COLO829 (cell line): Measurements from ENCODE around the gene SH2D4B.

Source experiments
- DNase-seq: peaks from one replicate; pipeline ENCODE4 v3.0.0; 2012; ENCODE audit warnings: low spot score

SH2D4B gene

DNA sequence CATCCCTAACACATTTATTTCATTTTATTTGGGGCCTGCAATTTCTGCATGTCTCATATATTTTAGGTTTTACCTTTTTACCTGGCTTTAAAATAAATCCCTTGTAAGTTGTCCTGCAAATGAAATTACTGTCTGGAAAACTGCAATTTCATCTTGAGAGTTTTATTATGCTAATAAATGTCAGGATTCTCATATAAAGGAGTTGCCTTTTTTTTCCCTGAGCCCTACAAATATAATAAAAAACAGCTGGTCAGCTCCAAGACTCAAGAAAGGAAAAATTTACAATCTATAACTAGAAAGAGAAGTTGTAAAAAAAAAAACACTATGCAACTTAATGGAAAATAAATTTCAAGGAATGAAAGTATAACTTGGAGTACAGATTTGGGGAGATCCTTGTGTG is 108.7 kb downstream of the SH2D4B start:
- no peak for DNase-seq

DNA sequence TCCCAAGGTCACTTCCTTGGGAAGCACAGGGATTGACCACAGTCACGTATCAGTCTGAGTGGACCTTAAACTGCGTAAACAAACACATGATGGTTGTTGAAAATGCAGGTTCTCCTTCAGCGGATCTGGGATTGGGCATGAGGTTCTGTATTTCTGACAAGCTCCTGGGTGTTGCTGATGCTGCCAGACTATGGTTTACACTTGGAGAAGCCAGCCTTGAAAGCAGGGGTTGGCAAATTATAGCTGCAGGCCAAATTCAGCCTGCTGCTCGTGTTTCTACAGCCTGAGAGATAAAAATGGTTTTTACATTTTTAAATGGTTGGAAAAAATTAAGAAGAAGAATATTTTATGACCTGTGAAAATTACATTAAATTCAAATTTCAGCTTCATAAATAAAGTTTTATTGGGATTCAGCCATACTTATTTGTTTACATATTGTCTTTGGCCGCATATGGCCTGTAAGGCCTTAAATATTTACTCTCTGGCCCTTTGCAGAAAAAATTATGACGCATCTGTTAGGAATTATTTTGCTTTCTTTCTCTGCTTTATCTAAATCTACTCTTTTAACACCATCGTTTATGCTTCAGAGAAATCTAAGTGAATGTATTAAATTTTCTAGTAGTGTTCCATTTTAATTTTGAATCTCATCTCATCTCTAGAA is 109.6 kb downstream of the SH2D4B start:
- no peak for DNase-seq

DNA sequence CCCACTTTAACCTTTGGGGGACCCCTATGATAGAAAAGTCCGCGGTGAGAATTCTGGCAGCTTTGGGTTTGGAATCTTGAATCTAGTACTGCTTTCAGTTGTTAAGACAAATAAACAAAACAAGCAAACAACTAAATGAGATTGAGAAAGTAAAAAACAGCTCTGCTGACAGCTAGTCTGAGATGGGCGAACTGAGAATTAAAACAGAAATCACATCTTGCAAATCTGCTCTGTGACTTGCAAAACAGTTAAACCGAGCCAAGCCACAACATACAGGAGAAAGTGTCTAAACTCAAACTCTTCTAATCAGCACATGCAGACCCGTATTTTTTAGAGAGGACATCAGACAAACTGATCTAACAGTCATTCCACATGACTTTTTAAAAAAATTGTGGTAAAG is 110.4 kb downstream of the SH2D4B start:
- DNase-seq, result no peak

DNA sequence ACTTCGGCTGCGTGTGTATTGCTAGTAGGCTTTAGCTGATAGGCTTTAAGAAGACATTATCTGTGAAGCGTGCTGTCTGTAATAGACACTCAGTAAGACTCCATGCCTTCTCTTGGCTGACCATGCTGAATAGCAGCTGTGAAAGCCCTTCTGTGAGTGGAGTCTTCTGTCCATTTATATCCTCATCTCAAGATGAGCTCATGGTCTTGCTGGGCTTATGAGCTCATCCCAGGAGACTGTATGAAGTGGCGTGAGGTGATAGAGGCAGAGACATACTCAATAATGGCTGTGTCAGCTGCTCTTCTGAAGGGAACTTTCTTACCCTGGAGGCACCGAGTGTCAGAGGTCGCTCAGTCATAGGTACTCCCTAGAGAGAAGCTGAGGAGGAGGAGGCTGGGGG is 111.5 kb downstream of the SH2D4B start:
- DNase-seq, result no peak

DNA sequence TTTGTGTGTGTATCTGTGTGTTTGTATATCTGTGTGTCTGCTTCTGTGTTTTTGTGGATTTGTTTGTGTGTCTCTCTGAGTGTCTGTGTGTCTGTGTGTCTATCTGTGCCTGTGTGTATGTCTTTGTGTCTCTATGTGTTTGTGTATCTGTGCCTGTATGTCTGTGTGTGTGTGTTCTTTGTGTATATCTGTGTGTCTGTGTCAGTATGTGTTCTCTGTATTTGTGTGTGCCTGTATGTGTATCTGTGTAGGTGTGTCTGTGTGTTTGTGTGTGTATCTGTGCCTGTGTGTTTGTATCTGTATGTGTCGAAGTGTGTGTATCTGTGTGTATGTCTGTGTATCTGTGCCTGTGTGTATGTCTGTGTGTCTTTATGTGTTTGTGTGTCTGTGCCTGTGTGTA is 118.2 kb downstream of the SH2D4B start:
- DNase-seq, result no peak

DNA sequence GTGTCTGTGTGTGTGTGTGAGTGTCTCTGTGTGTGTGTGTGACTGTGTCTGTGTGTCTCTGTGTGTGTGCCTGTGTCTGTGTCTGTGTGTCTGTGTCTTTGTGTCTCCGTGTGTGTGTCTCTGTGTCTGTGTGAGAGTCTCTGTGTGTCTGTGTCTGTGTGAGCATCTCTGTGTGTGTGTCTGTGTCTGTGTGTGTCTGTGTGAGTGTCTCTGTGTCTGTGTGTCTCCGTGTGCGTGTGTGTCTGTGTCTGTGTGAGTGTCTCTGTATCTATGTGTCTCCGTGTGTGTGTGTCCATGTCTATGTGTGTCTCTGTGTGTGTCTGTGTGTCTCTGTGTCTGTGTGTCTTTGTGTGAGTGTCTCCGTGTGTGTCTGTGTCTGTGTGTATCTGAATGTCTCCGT is 120.4 kb downstream of the SH2D4B start:
- no peak for DNase-seq

DNA sequence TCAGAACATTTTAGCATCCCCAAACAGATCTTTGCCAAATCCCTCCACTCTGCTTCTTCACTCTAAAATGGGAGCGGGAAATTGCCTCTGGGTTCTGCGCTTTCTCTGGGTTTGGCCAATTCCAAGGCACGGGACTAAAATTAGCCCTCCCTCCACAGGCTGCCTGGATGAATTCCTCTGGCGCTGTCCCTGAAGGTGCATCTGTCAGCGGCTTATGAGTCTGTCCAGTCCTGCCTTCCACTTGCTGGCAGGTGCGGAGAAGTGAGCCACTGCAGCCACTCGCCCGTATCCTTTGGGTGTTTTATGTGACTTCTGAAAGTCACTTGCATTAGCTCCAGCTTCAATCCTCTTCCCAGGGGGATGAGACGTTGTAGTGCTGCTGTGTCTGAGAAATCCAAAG is 121.6 kb downstream of the SH2D4B start:
- no peak for DNase-seq

DNA sequence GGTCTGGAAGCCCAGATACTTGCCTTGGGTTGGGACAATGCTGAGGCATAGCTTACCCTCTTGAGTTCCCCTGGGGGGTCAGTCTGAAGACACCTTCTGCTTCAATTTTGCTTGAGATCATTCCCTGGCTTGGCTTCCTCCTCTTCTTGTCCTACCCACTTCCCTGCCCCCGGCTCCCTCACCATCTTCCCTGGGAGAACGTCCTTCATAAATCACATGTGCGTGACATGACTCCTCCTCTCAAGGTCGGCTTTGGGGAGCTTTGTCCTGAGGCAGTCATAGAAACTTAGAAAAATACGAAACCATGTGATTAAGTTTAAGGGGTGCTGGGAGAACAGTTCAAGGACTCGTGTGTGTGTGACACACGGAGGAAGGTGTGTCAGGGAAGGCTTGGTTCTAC is 122.6 kb downstream of the SH2D4B start:
- no peak for DNase-seq

DNA sequence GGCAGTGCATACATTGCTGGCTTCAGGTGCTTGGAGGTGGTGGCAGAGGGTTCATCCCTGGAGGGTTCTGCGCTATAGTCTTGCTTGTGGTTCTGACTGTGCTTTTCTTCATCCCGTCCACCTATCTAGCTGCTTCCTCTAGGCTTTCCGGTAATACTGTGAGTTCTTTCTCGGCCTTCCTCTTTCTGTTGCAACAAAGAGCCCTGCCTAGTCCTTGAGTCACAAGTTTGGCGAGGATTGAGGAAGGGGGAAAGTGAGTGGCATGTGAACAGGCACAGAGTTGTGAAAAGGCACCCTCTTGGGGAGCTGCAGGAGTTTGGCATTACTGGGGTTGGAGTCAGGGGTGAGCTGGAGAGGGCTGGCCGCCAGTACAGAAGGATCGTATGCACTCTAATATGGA is 123.0 kb downstream of the SH2D4B start:
- DNase-seq, result no peak

DNA sequence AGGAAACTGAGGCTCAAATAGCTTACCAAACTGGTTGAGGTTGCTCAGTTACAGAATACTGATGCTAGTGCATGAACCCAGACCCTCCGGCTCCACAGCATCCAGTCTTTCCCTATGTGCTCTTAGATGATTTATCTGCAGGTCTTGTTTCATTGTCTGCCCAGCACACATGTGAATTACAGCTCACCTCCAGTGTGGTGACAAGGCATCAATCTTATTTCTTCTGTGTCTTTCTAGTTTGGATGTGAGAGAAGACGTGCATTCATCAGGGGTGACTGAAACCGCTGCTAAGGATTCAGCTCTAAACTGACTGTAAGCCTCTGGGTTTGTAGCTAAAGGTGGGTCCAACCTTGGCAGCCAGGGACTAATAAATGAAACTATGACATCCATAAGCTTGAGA is 123.8 kb downstream of the SH2D4B start:
- no peak for DNase-seq

DNA sequence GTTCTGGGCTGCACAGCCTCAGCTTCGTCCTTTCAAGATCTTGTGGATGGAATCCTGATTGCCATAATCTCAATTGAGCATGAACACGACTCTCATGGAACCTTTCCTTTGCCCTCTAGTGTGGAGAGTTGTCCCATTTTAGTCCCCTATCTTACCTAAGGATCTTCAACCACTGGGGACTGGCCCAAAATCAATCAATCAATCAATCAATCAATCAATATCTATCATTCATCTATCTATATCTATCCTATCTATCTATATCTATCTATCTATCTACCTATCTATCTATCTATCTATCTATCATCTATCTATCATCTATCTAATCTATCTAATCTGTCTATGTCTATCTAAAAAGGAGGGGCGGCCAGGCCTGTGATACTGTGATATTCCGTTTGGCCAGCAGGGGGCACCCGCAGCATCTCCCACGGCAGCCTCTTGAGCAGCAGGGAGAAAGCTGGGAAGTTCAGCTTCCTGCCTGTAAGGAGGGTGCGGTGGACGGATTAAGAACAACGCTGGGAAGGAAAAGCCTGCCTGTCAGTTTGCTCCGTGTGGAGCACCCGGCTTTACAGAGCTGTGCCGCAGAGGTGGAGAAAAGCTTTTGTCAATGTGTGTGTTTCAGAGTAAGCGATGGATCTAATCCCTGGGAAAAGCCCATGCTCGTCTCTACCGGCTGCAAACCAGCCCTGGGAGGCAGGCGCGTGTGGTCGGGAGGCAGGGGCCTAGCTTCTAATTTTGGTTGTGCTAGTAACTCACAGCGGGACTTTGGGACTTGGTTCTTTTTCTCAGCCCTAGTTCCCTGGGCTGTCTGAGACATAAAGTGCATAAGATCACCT is 124.9 kb downstream of the SH2D4B start:
- peak; percentile 69 for DNase-seq

DNA sequence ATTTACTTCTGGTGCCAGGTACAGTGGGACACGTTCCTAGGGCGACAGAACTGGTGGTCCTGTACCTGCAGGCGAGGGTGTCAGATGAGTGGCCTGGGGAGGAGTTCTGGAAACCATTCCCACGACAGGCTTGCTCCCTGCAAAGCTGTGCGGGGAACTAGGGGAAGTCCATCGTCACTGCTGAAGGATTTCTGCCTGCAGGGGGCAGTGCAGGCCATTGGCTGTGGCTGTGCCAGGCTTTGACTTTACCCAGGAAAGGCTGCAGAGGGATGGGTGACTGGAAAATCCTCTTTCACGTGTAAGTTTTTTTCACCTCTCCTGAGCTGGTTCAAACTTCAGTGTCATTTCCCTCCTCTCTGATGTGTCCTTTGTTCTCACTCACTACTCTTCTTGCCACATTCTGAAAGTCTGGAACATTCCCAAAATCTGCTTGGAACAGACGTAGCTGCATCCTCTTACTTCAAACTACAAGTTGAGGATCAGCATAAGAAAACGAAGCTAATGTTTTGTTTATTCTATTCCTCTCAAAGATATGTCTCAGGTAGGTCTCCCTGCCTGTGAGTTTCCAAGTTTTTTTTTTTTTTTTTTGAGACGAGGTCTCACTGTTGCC is 126.5 kb downstream of the SH2D4B start:
- DNase-seq, result peak; percentile 57

DNA sequence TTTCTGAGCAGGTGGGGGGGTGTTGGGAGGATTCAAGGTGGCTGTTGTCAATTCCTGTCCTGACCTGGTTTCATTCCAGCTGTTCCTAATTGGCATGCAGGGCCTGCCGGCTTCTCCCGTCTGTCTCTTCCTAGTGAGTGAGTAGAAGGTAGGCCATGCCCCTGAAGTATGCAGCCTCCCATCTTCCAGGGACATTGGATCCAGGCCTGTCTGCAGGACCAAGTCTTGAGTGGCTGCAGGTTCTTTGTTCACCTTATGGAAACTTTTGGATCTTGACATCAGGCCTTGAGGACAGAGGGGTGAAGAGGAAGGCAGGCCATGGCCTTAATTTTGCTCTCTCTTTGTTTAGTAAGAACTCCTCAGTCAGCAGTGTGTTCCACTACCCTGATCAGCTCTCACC is 131.8 kb downstream of the SH2D4B start:
- no peak for DNase-seq

DNA sequence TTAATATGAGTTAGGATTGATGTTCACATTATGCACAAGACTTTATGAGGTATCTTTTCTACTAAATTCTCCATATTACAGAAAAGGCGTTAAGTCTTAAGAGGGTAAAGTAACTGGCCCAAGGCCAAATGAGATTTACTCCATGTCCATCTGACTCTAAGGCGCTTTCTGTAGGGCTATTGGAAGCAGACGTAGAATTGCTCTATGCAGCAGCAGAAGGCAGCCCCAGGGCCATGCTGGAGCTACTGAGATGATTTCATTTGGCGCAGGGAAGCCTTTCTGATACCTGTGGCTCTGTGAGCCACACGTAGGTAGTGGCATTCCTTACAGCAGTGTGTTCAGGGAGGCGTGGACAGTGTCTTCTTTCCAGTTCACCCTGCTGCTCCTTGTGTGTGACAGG is 133.1 kb downstream of the SH2D4B start:
- DNase-seq, result no peak

DNA sequence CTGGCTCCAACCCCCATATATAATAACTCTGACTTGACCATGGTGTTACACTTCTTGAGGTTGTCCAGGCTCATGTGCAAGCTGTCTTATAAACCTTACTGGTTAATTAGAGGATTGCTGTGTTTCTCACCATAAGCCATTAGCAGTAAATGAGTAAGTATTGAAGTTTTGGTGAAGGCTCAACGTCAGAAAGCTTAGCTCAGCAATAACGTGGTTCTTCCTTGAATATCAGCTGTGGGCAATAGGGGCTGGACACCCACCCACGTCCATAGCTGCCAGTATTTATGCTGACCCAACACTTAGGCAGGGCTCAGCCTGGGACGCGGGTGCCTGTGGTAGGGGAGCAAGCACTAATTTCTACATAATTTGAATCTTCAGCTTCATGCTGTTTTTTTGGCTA is 134.1 kb downstream of the SH2D4B start:
- DNase-seq, result no peak

DNA sequence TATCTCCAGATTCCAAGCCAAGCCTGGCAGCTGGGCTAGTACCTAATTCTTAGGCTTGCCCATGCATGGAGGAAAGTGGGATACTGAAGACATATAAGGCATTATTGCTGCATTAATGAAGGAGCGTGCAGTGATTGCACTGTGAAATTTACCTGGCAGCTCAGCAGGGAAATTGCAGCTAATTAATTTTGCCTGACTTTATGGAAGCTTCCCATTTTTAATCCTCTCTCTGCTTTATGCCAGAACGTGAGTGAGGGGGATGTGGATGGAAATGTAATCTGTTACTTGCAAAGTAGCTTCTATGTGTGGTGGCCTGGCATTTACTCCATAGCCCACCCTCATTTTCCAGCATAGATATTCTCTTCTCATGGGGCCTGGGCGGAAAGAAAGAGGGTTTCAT is 134.9 kb downstream of the SH2D4B start:
- no peak for DNase-seq

DNA sequence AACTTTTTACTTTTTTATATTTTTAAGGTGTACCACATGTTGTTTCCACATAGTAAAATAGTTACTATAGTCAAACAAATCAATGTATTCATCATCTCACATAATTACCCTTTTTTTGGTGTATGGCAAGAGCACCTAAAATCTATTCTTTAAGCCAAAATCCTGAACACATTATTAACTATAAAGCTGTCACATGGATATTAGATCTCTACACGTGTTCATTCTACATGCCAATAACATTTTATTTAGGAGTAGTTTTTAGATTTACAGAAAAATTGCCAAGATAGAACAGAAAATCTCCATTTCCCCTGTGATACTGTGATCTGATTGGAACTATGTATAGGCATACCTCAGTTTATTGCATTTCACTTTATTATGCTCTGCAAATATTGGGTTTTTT is 137.1 kb downstream of the SH2D4B start:
- DNase-seq, result no peak

DNA sequence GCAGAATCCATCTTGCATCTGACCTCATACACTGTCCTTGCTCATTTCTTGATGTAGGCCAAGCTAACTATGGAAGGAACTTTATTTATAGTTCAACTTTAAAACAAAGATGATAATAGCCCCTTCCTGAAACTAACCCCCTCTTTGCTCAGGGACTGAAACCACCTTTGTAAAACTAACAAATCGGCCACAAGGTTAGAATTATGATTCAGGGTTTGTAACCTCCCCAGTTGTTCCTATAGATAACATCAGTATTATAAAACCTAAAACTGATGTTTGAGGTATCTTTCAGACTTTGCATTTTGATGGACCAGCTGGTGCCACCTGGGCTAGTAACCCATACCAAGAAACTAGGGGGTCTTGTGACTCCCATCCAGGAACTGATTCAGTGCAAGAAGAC is 143.4 kb downstream of the SH2D4B start:
- DNase-seq, result no peak

DNA sequence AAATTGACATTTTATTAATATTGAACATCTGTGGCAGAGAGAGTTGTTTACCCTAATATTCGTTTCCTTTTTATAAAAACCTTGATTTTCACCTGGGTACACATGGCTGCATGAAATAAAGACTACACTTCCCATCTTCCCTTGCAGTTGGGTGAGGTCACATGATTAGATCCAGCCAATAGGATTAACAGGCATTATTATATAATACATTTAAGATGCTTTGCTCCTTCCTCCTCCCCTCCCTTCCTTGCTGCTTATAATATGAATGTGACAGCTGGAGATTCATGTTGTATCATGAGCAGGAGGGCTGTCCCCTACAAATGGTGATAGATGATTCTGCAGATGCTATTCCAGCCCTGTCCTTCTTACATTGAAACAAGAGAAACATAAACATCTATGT is 146.6 kb downstream of the SH2D4B start:
- DNase-seq, result peak; percentile 26

DNA sequence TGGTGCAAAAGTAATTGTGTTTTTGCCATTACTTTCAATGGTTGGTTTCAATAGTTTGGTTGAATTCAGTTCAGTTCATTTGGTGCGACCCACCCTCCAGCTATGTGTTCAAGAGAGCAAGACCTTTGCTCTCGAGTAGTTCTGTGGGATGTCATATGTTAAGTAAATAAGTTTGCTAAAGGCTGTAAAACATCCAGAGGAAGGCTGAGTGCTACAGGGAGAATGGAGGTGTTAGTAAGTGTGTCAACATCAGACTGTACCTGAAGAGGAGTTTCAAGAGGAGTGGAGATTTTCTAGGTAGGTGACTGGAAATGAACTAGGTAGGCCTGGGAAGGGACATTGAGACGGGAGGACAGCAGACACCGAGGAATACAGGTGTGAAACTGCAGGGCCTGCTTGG is 147.7 kb downstream of the SH2D4B start:
- DNase-seq, result no peak

DNA sequence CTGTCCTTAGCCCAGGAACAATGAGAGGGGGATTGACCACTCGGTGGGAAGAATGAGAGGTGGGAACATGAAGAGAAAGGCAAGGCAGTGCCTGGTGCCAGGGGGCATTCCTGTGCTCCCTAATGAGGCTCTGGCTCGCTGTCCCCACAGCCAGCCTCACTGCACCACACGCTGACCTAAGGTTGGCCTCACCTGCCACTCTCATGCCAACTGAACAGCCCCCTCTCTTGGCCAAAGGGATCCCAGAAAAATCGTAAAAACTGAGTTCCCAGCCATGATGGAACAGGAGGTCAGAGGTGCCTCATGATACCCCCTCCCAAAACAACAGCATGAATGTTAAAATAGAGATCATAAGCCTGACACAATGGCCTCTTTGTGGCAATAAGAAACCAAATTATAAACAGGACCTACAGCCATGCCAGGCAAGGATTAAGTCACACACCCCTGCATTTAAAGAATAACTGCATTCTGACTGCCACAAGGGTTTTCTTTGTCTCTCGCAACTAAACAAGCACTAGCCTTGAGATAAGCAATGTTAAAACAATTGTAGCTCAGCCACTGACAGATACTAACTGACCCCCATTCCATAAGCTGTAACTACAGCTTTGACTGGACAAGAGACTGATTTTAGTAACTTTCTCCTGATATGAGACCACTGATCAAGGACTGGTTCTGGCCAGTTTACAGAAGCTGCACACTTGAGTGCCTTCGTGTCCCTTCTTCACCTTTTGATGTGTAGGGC is 149.2 kb downstream of the SH2D4B start:
- DNase-seq, result peak; percentile 60

DNA sequence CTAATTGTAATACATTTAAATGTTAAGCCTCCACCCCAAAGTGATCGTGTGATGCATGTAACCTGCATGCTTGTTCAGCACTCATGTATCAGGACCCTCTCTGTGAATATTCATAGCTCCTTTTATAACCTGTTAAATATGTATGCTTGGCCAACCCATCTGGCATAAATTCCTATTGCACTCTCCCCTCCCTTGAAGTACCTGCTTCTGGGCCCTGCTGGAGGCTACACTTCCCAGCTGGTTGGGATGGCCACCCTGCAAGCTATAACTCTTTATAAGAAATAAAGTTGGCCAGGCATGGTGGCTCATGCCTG is 149.7 kb downstream of the SH2D4B start:
- no peak for DNase-seq

DNA sequence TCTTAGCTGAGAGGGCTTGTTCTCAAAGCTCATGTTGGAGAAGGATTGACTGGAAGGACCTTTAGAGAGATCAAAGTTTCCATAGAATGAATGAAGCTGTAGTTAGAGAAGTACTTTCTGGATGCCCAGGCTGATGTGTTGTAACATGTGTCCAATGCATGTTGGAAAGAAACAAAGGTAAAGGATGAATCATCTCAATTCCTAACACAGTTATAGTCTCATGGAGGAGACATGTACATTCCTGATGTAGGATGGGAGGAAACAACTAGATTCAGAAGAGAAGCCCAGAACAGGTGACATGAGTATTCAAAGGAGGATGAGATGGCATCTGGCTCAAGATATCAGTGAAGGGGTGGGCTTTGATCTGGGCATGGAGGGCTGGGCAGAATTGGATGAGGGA is 152.7 kb downstream of the SH2D4B start:
- DNase-seq, result no peak
